Iris pigment epithelial cell (primary cell): Measurements from ENCODE around the gene HDAC10.
"Not testable (repeated sequence)": the region's sequence is repeated elsewhere in the genome, so short reads cannot be mapped to it uniquely, and the experiment has no call there.

ENCODE experiments used
- DNase-seq: peaks from one replicate; pipeline ENCODE4 v3.0.0-alpha.2; 2011; ENCODE audit warnings: low read depth

HDAC10 gene

GRCh38 chr22:50284479-50284878 lies 33.4 kb upstream of the HDAC10 start:
- no peak for DNase-seq

GRCh38 chr22:50283821-50284220 lies 32.8 kb upstream of the HDAC10 start:
- no peak for DNase-seq

- DNase-seq = peak; percentile 85
Observed at GRCh38 chr22:50282361-50283155, 31.5 kb upstream of the HDAC10 start.

- DNase-seq = no peak
Observed at GRCh38 chr22:50281957-50282356, 30.9 kb upstream of the HDAC10 start.

- no peak for DNase-seq
Observed at GRCh38 chr22:50281384-50281760, 30.3 kb upstream of the HDAC10 start.

- no peak for DNase-seq
Observed at GRCh38 chr22:50280708-50281383, 29.8 kb upstream of the HDAC10 start.

GRCh38 chr22:50280022-50280707 lies 29.1 kb upstream of the HDAC10 start:
- no peak for DNase-seq

- no peak for DNase-seq
Observed at GRCh38 chr22:50278956-50279619, 28.0 kb upstream of the HDAC10 start.

GRCh38 chr22:50278461-50278860 lies 27.4 kb upstream of the HDAC10 start:
- no peak for DNase-seq

- no peak for DNase-seq
Observed at GRCh38 chr22:50277761-50278160, 26.7 kb upstream of the HDAC10 start.

GRCh38 chr22:50276143-50276542 lies 25.1 kb upstream of the HDAC10 start:
- peak; percentile 71 for DNase-seq

GRCh38 chr22:50275181-50276055 lies 24.4 kb upstream of the HDAC10 start:
- DNase-seq = no peak

GRCh38 chr22:50274771-50275170 lies 23.7 kb upstream of the HDAC10 start:
- DNase-seq = no peak

- peak; percentile 51 for DNase-seq
Observed at GRCh38 chr22:50274311-50274710, 23.2 kb upstream of the HDAC10 start.

GRCh38 chr22:50273781-50274180 lies 22.7 kb upstream of the HDAC10 start:
- DNase-seq = not testable (repeated sequence)

GRCh38 chr22:50273352-50273751 lies 22.3 kb upstream of the HDAC10 start:
- DNase-seq = not testable (repeated sequence)

GRCh38 chr22:50272044-50272802 lies 21.2 kb upstream of the HDAC10 start:
- DNase-seq = no peak

GRCh38 chr22:50271519-50271970 lies 20.5 kb upstream of the HDAC10 start:
- DNase-seq = peak; percentile 61

- DNase-seq = peak; percentile 71
Observed at GRCh38 chr22:50270666-50271394, 19.8 kb upstream of the HDAC10 start.
